CD4-positive, alpha-beta T cell treated with Interleukin-17A for 1 hour (primary cell): ENCODE measurements around the gene ASB16.

ENCODE experiments used
- DNase-seq: peaks from one replicate; pipeline ENCODE4 v3.0.0-alpha.2; 2020

ASB16 gene

DNA sequence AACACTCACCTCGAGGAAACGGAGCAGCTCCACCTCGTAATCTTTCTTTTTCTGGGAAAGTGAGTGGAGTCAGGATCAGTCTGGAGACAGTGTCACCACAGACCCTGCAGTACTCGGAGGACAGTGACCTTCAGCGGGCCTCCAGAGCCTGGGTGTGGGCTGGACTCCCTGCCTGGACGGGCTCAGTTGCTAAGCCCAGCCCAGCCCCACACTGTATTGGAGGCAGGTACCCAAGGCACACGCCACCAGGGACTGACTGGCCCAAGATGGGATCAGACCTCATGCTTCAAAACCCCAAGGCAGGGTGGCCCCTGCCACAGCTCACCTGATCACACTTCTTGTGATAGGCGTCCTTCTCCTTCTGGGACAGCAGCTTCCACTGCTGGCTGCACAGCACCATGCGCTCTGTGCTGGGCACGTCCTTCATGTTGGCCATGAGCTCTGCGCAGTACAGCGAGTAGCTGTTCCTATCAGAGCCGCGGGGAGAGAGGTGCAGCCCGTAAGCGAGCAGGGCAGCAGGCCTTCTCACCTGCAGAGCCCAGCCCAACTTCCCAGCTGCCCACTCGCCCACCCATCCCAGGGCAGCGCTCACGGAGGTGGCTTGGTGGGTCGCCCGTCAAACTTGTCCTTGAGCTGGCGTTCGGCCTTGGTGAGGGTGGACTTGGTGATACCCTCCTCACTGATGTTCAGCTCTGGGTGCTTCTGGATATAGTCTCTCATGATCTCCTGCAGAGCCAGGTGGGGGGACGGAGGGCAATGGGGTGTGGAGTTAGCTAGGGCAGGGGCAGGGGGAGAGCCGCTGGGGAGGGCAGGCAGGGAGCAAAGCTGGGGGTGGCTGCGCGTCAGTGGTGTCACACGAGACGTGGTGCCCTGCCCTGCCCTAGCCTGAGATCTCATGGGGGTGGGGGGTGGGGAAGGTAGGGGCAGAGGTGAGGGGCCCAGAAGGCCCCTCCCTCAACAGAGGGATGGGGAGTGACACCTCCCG is 41.1 kb downstream of the ASB16 start:
- DNase-seq, result no peak

GRCh38 chr17:44212507-44213402 is 42.3 kb downstream of the ASB16 start:
- no peak for DNase-seq

GRCh38 chr17:44213403-44214229 is 43.1 kb downstream of the ASB16 start:
- DNase-seq, result no peak

- no peak for DNase-seq
Observed at GRCh38 chr17:44214230-44214494, 43.7 kb downstream of the ASB16 start.

DNA sequence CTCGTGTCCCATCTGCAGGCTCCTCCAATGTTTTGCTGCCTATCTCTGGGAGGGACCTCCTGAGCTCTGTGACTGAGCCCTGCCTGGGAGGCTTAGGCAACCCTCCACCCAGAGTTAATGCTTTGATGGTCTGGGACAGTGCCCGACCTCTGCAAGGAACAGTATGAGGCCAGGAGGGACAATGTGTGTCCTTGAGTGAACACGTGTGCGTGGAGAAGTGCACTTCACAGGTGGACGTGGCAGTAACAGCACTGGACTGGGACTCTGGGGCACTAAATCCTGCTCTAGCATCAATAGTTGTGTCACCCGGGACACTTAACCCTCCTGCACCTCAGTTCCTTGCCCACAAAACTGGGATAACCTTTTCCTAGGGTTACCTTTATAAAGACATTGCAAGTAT is 44.4 kb downstream of the ASB16 start:
- DNase-seq, result no peak

- DNase-seq, result peak; percentile 61
Observed at GRCh38 chr17:44216173-44216572, 45.7 kb downstream of the ASB16 start.

GRCh38 chr17:44216694-44217093 is 46.2 kb downstream of the ASB16 start:
- DNase-seq, result no peak

DNA sequence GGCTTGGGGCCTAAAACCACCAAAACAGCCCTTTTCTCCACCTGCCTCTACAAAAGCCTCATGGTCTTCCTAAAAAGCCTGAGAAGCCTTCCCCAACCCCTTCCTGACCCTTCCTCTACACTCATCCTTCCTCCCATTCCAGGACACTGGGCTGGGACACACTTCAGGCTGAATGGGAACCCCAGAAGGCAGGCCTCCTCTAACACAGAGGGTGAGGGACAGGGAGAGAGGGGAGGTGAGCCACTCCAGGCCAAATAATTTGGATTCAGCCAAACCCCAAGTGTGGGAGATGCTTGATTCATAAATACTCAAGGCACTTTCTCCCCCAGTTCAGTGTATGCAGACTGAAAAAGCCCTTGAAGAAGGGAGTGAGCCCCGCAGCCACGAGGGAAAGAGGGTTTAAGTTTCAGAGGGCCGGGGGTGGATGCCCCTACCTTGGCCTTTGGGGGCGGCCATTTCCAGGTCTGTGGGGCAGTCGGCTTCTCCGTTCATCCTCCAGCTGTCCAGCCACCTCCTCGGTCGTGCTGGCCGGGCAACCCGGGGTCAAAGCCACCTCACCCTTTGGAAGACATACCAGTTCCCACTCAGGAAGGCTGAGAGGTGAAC is 47.3 kb downstream of the ASB16 start:
- DNase-seq, result no peak

- peak; percentile 91 for DNase-seq
Observed at GRCh38 chr17:44218344-44219107, 48.0 kb downstream of the ASB16 start.

DNA sequence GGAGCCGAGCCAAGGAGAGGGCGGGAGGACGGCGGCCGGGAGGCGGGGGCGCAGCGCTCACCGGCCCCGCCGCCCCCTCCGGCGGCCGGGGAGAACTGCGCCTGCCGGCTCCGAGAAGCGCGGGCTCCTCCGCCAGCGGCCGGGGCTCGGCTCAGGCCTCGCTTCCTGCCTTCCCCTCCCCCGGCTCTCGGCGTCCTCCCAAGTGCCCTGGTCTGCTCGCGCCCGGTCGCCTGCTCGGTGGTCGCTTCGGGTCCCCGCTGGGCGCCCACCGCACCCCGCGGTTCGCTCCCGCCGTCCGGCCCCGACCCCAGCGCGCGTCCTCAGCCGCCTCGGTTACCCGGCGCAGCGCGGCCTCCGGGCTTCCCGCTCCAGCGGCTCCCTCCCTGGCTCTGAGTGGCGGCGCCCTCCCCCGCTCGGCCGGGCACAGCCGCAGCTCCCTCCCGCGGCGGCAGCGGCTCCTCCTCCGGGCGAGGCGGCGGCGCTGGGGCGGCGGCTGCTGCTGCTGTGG is 48.7 kb downstream of the ASB16 start:
- DNase-seq, result no peak

DNA sequence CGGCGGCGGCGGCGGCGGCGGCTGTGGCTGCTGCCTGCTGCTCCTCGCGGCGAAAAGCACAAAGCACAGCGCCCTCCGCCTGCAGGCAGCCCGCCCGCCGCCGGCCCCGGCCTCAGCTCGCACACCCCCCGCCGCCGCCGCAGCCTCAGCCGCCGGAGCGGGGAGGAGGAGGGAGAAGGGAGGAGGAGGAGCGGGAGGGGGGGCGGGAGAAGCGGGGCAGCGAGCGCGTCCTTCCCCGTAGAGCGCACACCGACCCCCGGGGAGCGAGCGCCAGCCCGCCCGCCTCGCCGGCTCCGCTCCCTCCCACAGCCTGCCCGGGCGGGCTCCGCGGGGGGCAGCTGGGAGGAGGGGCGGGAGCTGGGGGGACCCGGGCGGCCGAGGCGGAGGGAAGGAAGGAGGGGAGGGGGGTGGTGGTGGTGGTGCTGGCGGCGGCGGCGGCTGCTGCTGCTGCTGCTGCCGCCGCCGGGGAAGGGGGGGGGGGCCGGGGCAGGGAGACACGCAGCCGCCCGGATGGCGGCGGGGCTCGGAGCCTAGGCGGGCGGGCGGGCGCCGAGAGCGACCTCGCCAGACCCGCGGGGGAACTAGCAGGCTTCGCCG is 49.2 kb downstream of the ASB16 start, which contains the start of gene UBTF:
TSS of gene UBTF (minus strand) at position 60 of the 597 bp plus-strand sequence. CDS start 1,446 bp downstream, outside the sequence.
- DNase-seq, result peak; percentile 84

GRCh38 chr17:44220213-44221083 is 49.9 kb downstream of the ASB16 start:
- peak; percentile 60 for DNase-seq

DNA sequence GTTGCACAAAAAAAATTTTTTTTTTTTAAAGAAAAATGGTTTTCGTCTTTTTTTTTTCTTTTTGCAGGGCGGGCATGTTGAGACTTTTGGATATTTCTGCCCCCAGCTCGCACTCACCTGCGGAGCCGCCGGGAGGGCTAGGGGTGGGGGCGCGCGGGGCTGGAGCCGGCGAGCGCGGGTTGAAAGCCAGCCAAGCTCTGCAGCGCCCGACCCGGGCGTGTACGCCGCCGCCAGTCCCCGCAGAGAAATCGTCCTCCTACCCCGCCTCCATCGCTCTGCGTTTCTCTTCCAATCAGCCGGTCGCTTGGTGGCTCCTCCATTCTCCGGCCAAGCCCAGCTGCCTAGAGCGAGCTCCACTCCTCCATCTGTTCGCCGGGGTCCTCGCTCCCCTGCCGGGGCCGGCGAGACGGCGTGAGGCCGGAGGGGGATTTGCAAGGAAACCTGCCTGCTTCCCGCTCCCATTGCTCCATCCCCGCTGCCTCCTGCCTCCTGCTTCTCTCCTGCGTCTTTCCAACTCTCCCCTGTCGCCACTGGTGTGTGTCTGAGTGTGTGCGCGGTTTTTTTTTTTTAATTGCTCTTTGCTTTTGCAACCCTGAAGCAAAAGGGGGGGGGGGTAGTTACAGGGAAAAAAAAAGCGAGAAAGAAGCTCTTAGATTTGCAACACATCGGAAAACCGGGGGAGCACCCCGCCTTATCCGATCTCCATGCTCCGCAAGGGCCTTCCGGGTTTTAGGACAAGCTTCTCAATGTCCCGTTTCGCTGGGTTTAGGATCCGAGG is 50.8 kb downstream of the ASB16 start:
- peak; percentile 65 for DNase-seq

DNA sequence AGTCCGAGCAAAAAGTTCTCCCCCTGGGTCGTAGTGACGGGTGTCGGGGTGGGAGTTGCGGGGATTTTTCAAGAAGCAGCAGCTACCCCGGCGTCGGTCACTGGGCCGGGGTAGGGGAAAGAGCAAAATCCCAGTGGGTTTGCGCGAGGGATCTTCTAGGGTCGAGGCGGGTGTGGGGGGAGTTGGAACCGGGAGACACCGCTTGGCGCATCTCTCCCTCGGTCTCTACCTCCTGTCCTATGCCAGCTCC is 51.3 kb downstream of the ASB16 start:
- no peak for DNase-seq

GRCh38 chr17:44222112-44222869 is 51.8 kb downstream of the ASB16 start:
- DNase-seq, result peak; percentile 70

DNA sequence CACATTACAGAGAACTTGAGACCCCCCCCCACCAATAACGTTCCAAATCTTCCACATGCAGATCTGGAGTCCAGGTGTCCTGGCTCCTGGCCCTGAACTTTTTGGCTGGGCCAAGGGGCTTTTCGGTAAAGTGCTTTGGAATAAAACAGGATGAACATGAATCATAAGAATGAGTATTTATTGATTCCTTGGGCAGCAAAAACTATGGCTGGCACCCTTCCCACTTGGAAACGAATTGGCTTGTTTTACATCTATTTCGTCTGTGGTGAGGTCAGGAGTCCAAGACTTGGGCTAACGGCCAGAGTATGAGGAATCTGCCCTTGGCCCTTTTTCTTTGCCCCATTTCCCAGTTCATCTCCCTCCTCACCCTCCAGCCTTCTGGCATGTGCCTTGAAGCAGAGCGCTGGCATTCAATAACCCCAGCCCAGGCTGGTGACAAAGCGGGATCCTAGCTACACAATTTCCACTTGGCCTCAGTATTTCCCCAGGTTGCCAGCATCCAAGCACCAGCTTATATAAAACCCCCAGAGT is 53.1 kb downstream of the ASB16 start:
- DNase-seq, result no peak
